Liver (tissue), 9 donors: ENCODE measurements around the gene HIPK2. TPM values are rescaled to one million over a fixed set of nuclear protein-coding genes. Genes with fewer than 3 reads are reported as not detected.

Experiments
- DNase-seq: peaks from one replicate; pipeline ENCODE4 v3.0.0-alpha.2; 2017; ENCODE audit warnings: low spot score
- H3K27ac ChIP-seq, 2 donors: one replicate each; pipeline ENCODE4 v1.7.0; 2013; ENCODE audit warnings: inconsistent platforms in 2 of 2, low read length in 2 of 2, control low read depth in 1 of 2, low read depth in 1 of 2, mild to moderate bottlenecking in 1 of 2
- H3K27me3 ChIP-seq, 4 donors: one replicate each; pipeline versions ENCODE4 v1.6.1 to v1.7.0; 2013; ENCODE audit warnings: low read length in 3 of 4, inconsistent platforms in 1 of 4, mild to moderate bottlenecking in 1 of 4, moderate library complexity in 1 of 4; ENCODE audit not compliant: control insufficient read depth in 4 of 4, insufficient read depth in 4 of 4
- H3K36me3 ChIP-seq, 4 donors: one replicate each; pipeline versions ENCODE4 v1.6.1 to v1.7.0; 2013; ENCODE audit warnings: low read length in 3 of 4, mild to moderate bottlenecking in 3 of 4, low read depth in 1 of 4, moderate library complexity in 1 of 4; ENCODE audit not compliant: control insufficient read depth in 4 of 4, insufficient read depth in 3 of 4
- H3K4me1 ChIP-seq, 4 donors: one replicate each; pipeline versions ENCODE4 v1.6.1 to v1.7.0; 2013; ENCODE audit warnings: low read length in 3 of 4, mild to moderate bottlenecking in 3 of 4, moderate library complexity in 1 of 4; ENCODE audit not compliant: control insufficient read depth in 4 of 4, insufficient read depth in 4 of 4
- H3K4me3 ChIP-seq, 3 donors: one replicate each; pipeline versions ENCODE4 v1.6.1 to v1.7.0; 2013; ENCODE audit warnings: low read length in 3 of 3, control low read depth in 1 of 3, low read depth in 1 of 3, mild to moderate bottlenecking in 1 of 3
- H3K9ac ChIP-seq, 2 donors: one replicate each; pipeline ENCODE4 v1.7.0; 2013; ENCODE audit warnings: low read length in 2 of 2, mild to moderate bottlenecking in 2 of 2, moderate library complexity in 2 of 2, control low read depth in 1 of 2, low read depth in 1 of 2
- H3K9me3 ChIP-seq, 4 donors: one replicate each; pipeline versions ENCODE4 v1.6.1 to v1.7.0; 2013; ENCODE audit warnings: low read length in 3 of 4; ENCODE audit not compliant: control insufficient read depth in 4 of 4
- EGR1 ChIP-seq, 2 donors: IDR thresholded peaks; 2 replicates each; pipeline ENCODE4 v1.6.1; 2016 to 2018; ENCODE audit warnings: antibody characterized with exemption in 2 of 2, low read depth in 2 of 2
- FOXA1 ChIP-seq: IDR thresholded peaks from 2 replicates; pipeline ENCODE4 v1.6.1; 2016; ENCODE audit warnings: antibody characterized with exemption
- FOXA2 ChIP-seq: IDR thresholded peaks from 2 replicates; pipeline ENCODE4 v1.6.1; 2016; ENCODE audit warnings: antibody characterized with exemption
- GABPA ChIP-seq, 2 donors: IDR thresholded peaks in 1 of 2; conservative IDR thresholded peaks in 1 of 2; 2 replicates each; pipeline ENCODE4 v1.6.1; 2016; ENCODE audit warnings: antibody characterized with exemption in 2 of 2, mild to moderate bottlenecking in 1 of 2, moderate library complexity in 1 of 2
- HNF4A ChIP-seq, 2 donors: conservative IDR thresholded peaks; 2 replicates each; pipeline ENCODE4 v1.6.1; 2016; ENCODE audit warnings: antibody characterized with exemption in 2 of 2, mild to moderate bottlenecking in 2 of 2
- HNF4G ChIP-seq: IDR thresholded peaks from 2 replicates; pipeline ENCODE4 v1.6.1; 2016; ENCODE audit warnings: antibody characterized with exemption
- JUND ChIP-seq, 2 donors: IDR thresholded peaks; 2 replicates each; pipeline ENCODE4 v1.6.1; 2016; ENCODE audit warnings: antibody characterized with exemption in 2 of 2
- NR2F2 ChIP-seq: IDR thresholded peaks from 2 replicates; pipeline ENCODE4 v1.6.1; 2016; ENCODE audit warnings: antibody characterized with exemption
- RAD21 ChIP-seq, 2 donors: IDR thresholded peaks; 2 replicates each; pipeline ENCODE4 v1.6.1; 2016; ENCODE audit warnings: antibody characterized with exemption in 2 of 2, mild to moderate bottlenecking in 2 of 2
- SP1 ChIP-seq: IDR thresholded peaks from 2 replicates; pipeline ENCODE4 v1.6.1; 2018; ENCODE audit warnings: antibody characterized with exemption, mild to moderate bottlenecking
- TAF1 ChIP-seq: conservative IDR thresholded peaks from 2 replicates; pipeline ENCODE4 v1.6.1; 2016; ENCODE audit warnings: antibody characterized with exemption, mild to moderate bottlenecking
- YY1 ChIP-seq: IDR thresholded peaks from 2 replicates; pipeline ENCODE4 v1.6.1; 2016; ENCODE audit warnings: antibody characterized with exemption, mild to moderate bottlenecking
- WGBS: extraction: QIAGEN DNeasy Blood & Tissue Kit; methylation state at CpG from one replicate; pipeline ENCODE4 v1.1.7; 2013; 5-methylcytosine and 5-hydroxymethylcytosine counted together
- polyA plus RNA-seq, 2 donors: library from polyadenylated mRNA; stranded (reverse) in 1 of 2; unstranded in 1 of 2; fragments of 200-250 nt in 1 of 2; fragments of >200 nt in 1 of 2; fragmentation: Nextera tagmentation in 1 of 2; extraction: Ambion mirVana in 1 of 2; gene quantifications; one replicate each; pipeline versions ENCODE4 v1.2.1 to v1.2.3, GENCODE V29; 2013 to 2015
- total RNA-seq, 2 donors: library from RNA; depleted of rRNA; stranded (reverse); fragments of >200 nt; gene quantifications; one replicate each; pipeline ENCODE4 v1.2.3, GENCODE V29; 2014
- TF ChIP-seq, protein P1 (sequence below): fragments of 150-350 bp; IDR thresholded peaks from 2 replicates; pipeline ENCODE4 v1.5.1; 2017; ENCODE audit warnings: improper control_type of control experiment, low read depth, low read length; ENCODE audit not compliant: missing input control
- TF ChIP-seq, protein P2 (sequence below): IDR thresholded peaks from 2 replicates; pipeline ENCODE4 v1.6.1; 2016; ENCODE audit warnings: antibody characterized with exemption
- TF ChIP-seq, protein P3 (sequence below): IDR thresholded peaks from 2 replicates; pipeline ENCODE4 v1.6.1; 2016; ENCODE audit warnings: antibody characterized with exemption, mild to moderate bottlenecking
- TF ChIP-seq, protein P4 (sequence below): IDR thresholded peaks from 2 replicates; pipeline ENCODE4 v1.6.1; 2016; ENCODE audit warnings: antibody characterized with exemption
- TF ChIP-seq, protein P5 (sequence below): IDR thresholded peaks from 2 replicates; pipeline ENCODE4 v1.6.1; 2016; ENCODE audit warnings: antibody characterized with exemption
- donor health status: healthy.
- donor health status: healthy.
- donor health status: healthy.
- donor health status: healthy.
- donor health status: healthy.

HIPK2 gene
- total and polyA plus RNA-seq, 4 donors = 13.1 to 48.8 (median 16.6) TPM

DNA sequence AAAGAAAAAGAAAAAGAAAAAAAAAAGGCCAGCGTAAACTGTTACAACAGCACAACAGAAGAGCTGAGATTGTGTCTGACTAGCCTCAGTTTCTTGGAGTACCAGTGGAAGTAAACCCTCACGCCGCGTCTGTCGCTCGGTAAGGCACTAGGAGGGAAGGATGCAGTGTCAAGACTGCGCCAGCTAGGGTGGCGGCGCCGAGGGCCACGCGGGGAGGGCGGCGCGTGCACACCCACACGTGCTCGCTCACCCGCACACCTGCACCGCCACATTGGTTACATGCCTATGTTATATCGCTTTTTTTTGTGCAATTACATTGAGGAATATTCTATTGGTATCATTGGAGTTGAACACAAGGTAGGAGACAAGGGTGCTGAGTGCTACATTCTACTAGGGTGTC lies 206.1 kb downstream of the HIPK2 start:
- DNase-seq = no peak

DNA sequence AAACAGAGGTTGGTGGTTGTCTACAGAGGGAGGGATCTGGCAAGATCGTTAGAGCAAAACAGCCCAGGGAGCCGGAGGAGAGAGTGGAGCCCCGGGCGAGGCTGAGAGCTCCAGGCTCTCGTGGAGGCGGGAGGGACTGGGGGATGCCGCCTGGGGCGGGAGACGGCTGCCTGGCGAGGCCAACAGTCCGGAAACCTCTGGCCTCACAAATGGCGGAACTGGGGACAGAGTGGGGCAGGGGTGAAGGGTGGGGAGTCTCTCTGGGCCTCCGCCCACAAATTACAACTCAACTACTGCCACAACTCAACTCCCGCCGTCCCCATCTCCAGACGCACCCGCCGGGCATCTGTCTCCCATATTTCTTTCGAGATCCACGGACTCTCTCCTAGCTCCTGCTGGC lies 206.6 kb downstream of the HIPK2 start:
- Histone ChIP-seq H3K4me1 (no peaks in the 10 kb centered on the region), H3K36me3 (peaks cover 24 to 60% (median 33%) of the 10 kb centered on the region in 4 donors), H3K4me3 (no peak overlapping the region), H3K27me3 (no peaks in the 10 kb centered on the region), H3K9me3 (no peaks in the 10 kb centered on the region), H3K27ac (no peak overlapping the region), H3K9ac (no peak overlapping the region)
- no peak for DNase-seq
- WGBS = 93% methylated on average over 20 of the region's 20 CpGs
- TF ChIP-seq, protein P1, sequence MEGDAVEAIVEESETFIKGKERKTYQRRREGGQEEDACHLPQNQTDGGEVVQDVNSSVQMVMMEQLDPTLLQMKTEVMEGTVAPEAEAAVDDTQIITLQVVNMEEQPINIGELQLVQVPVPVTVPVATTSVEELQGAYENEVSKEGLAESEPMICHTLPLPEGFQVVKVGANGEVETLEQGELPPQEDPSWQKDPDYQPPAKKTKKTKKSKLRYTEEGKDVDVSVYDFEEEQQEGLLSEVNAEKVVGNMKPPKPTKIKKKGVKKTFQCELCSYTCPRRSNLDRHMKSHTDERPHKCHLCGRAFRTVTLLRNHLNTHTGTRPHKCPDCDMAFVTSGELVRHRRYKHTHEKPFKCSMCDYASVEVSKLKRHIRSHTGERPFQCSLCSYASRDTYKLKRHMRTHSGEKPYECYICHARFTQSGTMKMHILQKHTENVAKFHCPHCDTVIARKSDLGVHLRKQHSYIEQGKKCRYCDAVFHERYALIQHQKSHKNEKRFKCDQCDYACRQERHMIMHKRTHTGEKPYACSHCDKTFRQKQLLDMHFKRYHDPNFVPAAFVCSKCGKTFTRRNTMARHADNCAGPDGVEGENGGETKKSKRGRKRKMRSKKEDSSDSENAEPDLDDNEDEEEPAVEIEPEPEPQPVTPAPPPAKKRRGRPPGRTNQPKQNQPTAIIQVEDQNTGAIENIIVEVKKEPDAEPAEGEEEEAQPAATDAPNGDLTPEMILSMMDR = no peak
- TF ChIP-seq HNF4A (conservative IDR thresholded peaks at IDR 0.05) (no peak), GABPA (IDR thresholded peaks at IDR 0.05 in 1 of 2, conservative IDR thresholded peaks at IDR 0.05 in 1 of 2) (no peak), YY1 (no peak), TAF1 (no peak), HNF4G (no peak), NR2F2 (no peak), EGR1 (IDR thresholded peaks at IDR 0.05; ENCODE audit: low read depth in 2 of 2) (no peak), FOXA2 (no peak), FOXA1 (no peak), JUND (IDR thresholded peaks at IDR 0.05) (no peak), RAD21 (IDR thresholded peaks at IDR 0.05) (no peak), SP1 (no peak)
- TF ChIP-seq, protein P2, sequence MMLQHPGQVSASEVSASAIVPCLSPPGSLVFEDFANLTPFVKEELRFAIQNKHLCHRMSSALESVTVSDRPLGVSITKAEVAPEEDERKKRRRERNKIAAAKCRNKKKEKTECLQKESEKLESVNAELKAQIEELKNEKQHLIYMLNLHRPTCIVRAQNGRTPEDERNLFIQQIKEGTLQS = no peak
- TF ChIP-seq, protein P3, sequence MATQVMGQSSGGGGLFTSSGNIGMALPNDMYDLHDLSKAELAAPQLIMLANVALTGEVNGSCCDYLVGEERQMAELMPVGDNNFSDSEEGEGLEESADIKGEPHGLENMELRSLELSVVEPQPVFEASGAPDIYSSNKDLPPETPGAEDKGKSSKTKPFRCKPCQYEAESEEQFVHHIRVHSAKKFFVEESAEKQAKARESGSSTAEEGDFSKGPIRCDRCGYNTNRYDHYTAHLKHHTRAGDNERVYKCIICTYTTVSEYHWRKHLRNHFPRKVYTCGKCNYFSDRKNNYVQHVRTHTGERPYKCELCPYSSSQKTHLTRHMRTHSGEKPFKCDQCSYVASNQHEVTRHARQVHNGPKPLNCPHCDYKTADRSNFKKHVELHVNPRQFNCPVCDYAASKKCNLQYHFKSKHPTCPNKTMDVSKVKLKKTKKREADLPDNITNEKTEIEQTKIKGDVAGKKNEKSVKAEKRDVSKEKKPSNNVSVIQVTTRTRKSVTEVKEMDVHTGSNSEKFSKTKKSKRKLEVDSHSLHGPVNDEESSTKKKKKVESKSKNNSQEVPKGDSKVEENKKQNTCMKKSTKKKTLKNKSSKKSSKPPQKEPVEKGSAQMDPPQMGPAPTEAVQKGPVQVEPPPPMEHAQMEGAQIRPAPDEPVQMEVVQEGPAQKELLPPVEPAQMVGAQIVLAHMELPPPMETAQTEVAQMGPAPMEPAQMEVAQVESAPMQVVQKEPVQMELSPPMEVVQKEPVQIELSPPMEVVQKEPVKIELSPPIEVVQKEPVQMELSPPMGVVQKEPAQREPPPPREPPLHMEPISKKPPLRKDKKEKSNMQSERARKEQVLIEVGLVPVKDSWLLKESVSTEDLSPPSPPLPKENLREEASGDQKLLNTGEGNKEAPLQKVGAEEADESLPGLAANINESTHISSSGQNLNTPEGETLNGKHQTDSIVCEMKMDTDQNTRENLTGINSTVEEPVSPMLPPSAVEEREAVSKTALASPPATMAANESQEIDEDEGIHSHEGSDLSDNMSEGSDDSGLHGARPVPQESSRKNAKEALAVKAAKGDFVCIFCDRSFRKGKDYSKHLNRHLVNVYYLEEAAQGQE = no peak
- TF ChIP-seq, protein P4, sequence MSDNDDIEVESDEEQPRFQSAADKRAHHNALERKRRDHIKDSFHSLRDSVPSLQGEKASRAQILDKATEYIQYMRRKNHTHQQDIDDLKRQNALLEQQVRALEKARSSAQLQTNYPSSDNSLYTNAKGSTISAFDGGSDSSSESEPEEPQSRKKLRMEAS = no peak
- TF ChIP-seq, protein P5, sequence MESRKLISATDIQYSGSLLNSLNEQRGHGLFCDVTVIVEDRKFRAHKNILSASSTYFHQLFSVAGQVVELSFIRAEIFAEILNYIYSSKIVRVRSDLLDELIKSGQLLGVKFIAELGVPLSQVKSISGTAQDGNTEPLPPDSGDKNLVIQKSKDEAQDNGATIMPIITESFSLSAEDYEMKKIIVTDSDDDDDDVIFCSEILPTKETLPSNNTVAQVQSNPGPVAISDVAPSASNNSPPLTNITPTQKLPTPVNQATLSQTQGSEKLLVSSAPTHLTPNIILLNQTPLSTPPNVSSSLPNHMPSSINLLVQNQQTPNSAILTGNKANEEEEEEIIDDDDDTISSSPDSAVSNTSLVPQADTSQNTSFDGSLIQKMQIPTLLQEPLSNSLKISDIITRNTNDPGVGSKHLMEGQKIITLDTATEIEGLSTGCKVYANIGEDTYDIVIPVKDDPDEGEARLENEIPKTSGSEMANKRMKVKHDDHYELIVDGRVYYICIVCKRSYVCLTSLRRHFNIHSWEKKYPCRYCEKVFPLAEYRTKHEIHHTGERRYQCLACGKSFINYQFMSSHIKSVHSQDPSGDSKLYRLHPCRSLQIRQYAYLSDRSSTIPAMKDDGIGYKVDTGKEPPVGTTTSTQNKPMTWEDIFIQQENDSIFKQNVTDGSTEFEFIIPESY = no peak

More for the DNA sequence above, 206.1 kb downstream of the HIPK2 start:
- Histone ChIP-seq H3K9ac (no peak overlapping the region), H3K36me3 (peaks cover 28 to 64% (median 35%) of the 10 kb centered on the region in 4 donors), H3K4me3 (no peak overlapping the region), H3K4me1 (no peaks in the 10 kb centered on the region), H3K9me3 (no peaks in the 10 kb centered on the region), H3K27ac (no peak overlapping the region), H3K27me3 (no peaks in the 10 kb centered on the region)
- TF ChIP-seq, protein P5 = no peak
- TF ChIP-seq HNF4G (no peak), EGR1 (IDR thresholded peaks at IDR 0.05; ENCODE audit: low read depth in 2 of 2) (no peak), RAD21 (IDR thresholded peaks at IDR 0.05) (no peak)
- 98% methylated on average over 20 of the region's 20 CpGs for WGBS
